ENCODE measurements around the gene KRT16. TPM values are rescaled to one million over a fixed set of nuclear protein-coding genes. Genes with fewer than 3 reads are reported as not detected.

Gene KRT16
- total RNA-seq, 1 donor from 2014 or later, result 0.40 TPM

- no peaks in the 10 kb centered on the region for H3K36me3 Mint-ChIP-seq
- H3K27ac Mint-ChIP-seq, result no peak overlapping the region
- no peak for DNase-seq (ENCODE audit: low spot score in 2 of 2, unreplicated experiment in 2 of 2)
- no peak overlapping the region for H3K4me3 Mint-ChIP-seq
- H3K9me3 Mint-ChIP-seq, result no peaks in the 10 kb centered on the region
- TF ChIP-seq CTCF (IDR thresholded peaks at IDR 0.05; ENCODE audit: unreplicated experiment), result no peak
- H3K4me1 Mint-ChIP-seq, result peaks cover 8% of the 10 kb centered on the region
- peaks cover 9% of the 10 kb centered on the region for H3K27me3 Mint-ChIP-seq (ENCODE audit: low read depth)
These were observed 47.2 kb downstream of the KRT16 start for GRCh38 chr17:41565338-41565737.

- DNase-seq (ENCODE audit: low spot score in 2 of 2, unreplicated experiment in 2 of 2), result no peak
- no peak for TF ChIP-seq CTCF (IDR thresholded peaks at IDR 0.05; ENCODE audit: unreplicated experiment)
- Mint-ChIP-seq H3K9me3 (no peaks in the 10 kb centered on the region), H3K36me3 (no peaks in the 10 kb centered on the region), H3K4me1 (peaks cover 8% of the 10 kb centered on the region), H3K27me3 (ENCODE audit: low read depth) (no peaks in the 10 kb centered on the region), H3K27ac (no peak overlapping the region), H3K4me3 (no peak overlapping the region)
These were observed 48.9 kb downstream of the KRT16 start for GRCh38 chr17:41563607-41564170.

- no peak overlapping the region for H3K4me3 Mint-ChIP-seq
- H3K4me1 Mint-ChIP-seq, result peaks cover 16% of the 10 kb centered on the region
- no peak overlapping the region for H3K27ac Mint-ChIP-seq
- H3K36me3 Mint-ChIP-seq, result no peaks in the 10 kb centered on the region
- TF ChIP-seq CTCF (IDR thresholded peaks at IDR 0.05; ENCODE audit: unreplicated experiment), result no peak
- no peaks in the 10 kb centered on the region for H3K27me3 Mint-ChIP-seq (ENCODE audit: low read depth)
- H3K9me3 Mint-ChIP-seq, result no peaks in the 10 kb centered on the region
- no peak for DNase-seq (ENCODE audit: low spot score in 2 of 2, unreplicated experiment in 2 of 2)
These were observed 51.0 kb downstream of the KRT16 start for GRCh38 chr17:41561554-41561953.

Other genes starting within 250 kb of the KRT16 start
- gene KRT33B, start 243.0 kb downstream of the KRT16 start, total RNA-seq, result not detected in 3 replicates
- not detected in 3 replicates for gene KRT34, start 230.5 kb downstream of the KRT16 start, total RNA-seq
- gene KRT31, start 215.2 kb downstream of the KRT16 start, total RNA-seq, result not detected in 3 replicates
- gene KRT37, start 188.2 kb downstream of the KRT16 start, total RNA-seq, result not detected in 3 replicates
- not detected in 3 replicates for gene KRT38, start 171.8 kb downstream of the KRT16 start, total RNA-seq
- not detected in 3 replicates for gene KRT32, start 145.4 kb downstream of the KRT16 start, total RNA-seq
- not detected in 3 replicates for gene KRT35, start 131.6 kb downstream of the KRT16 start, total RNA-seq
- gene KRT36, start 122.9 kb downstream of the KRT16 start, total RNA-seq, result not detected in 3 replicates
- 5.3 to 7.0 TPM (median 6.3 TPM) in 3 replicates for gene KRT13, start 107.2 kb downstream of the KRT16 start, total RNA-seq
- 8.5 to 10.2 TPM (median 8.7 TPM) in 3 replicates for gene KRT15, start 93.9 kb downstream of the KRT16 start, total RNA-seq
- 366 to 377 TPM (median 368 TPM) in 3 replicates for gene KRT19, start 84.5 kb downstream of the KRT16 start, total RNA-seq
- not detected in 3 replicates for gene KRT9, start 40.7 kb downstream of the KRT16 start, total RNA-seq
- gene KRT14, start 25.9 kb downstream of the KRT16 start, total RNA-seq, result 0.45 TPM in 1 of 3 replicates, not detected in the others
- gene KRT17, start 11.8 kb upstream of the KRT16 start, total RNA-seq, result 221 to 238 TPM (median 232 TPM) in 3 replicates
- 600 to 610 TPM (median 606 TPM) in 3 replicates for gene EIF1, start 76.1 kb upstream of the KRT16 start, total RNA-seq
- gene GAST, start 99.6 kb upstream of the KRT16 start, total RNA-seq, result not detected in 3 replicates
- 0.44 to 0.66 TPM (median 0.45 TPM) in 3 replicates for gene HAP1, start 121.9 kb upstream of the KRT16 start, total RNA-seq
- gene JUP, start 173.9 kb upstream of the KRT16 start, total RNA-seq, result 202 to 207 TPM (median 205 TPM) in 3 replicates
- gene P3H4, start 199.2 kb upstream of the KRT16 start, total RNA-seq, result 61.0 to 62.0 TPM (median 62.0 TPM) in 3 replicates
- gene FKBP10, start 200.2 kb upstream of the KRT16 start, total RNA-seq, result 369 to 401 TPM (median 371 TPM) in 3 replicates
- gene NT5C3B, start 223.5 kb upstream of the KRT16 start, total RNA-seq, result 68.5 to 75.5 TPM (median 69.6 TPM) in 3 replicates
- gene KLHL10, start 225.1 kb upstream of the KRT16 start, total RNA-seq, result 0.16 to 0.27 TPM in 2 of 3 replicates, not detected in the other

Data from mesothelial cell of epicardium (in vitro differentiated cells).